HepG2 (cell line): ENCODE results near the gene RPL36AL. TPM values are rescaled to one million over a fixed set of nuclear protein-coding genes. Genes with fewer than 3 reads are reported as not detected.
A peak's percentile ranks its signal among the peaks of the same experiment; 100 is the strongest.

Experiments
- ARID4A ChIP-seq: sonication (generic); formaldehyde crosslinking; IDR thresholded peaks from 2 replicates; pipeline ENCODE4 v1.5.0; 2020; ENCODE audit warnings: mild to moderate bottlenecking, missing genetic modification reagents, borderline replicate concordance
- EEA1 ChIP-seq: sonication (generic); formaldehyde crosslinking; IDR thresholded peaks from 2 replicates; pipeline ENCODE4 v1.5.1; 2020; ENCODE audit warnings: mild to moderate bottlenecking, missing genetic modification reagents, borderline replicate concordance
- NCOR1 ChIP-seq: fragments of 200-600 bp; sonication (generic); IDR thresholded peaks from 2 replicates; pipeline ENCODE4 v1.7.0; 2017; ENCODE audit warnings: antibody characterized with exemption, low read length, borderline replicate concordance
- NFAT5 ChIP-seq: sonication (generic); formaldehyde crosslinking; IDR thresholded peaks from 2 replicates; pipeline ENCODE4 v1.4.0; 2020; ENCODE audit warnings: missing genetic modification reagents
- PAF1 ChIP-seq: IDR thresholded peaks from 2 replicates; pipeline ENCODE4 v1.6.1; 2016; ENCODE audit warnings: missing genetic modification reagents, missing compliant biosample characterization
- RFXAP ChIP-seq: sonication (generic); formaldehyde crosslinking; IDR thresholded peaks from 2 replicates; pipeline ENCODE4 v1.4.0; 2020; ENCODE audit warnings: missing genetic modification reagents, borderline replicate concordance
- SKI ChIP-seq: fragments of 450-650 bp; IDR thresholded peaks from one replicate; pipeline ENCODE4 v1.6.1; 2018; ENCODE audit warnings: mild to moderate bottlenecking; ENCODE audit not compliant: partially characterized antibody
- SRF ChIP-seq: IDR thresholded peaks from 2 replicates; pipeline ENCODE4 v1.6.1; 2011; ENCODE audit warnings: mild to moderate bottlenecking, low read depth, low read length, moderate library complexity
- XRCC5 ChIP-seq: fragments of 200-400 bp; formaldehyde crosslinking; optimal IDR thresholded peaks from 2 replicates; pipeline ENCODE3; 2017; ENCODE audit warnings: mild to moderate bottlenecking, low read length
- ZBTB7B ChIP-seq: sonication (generic); formaldehyde crosslinking; IDR thresholded peaks from 2 replicates; pipeline ENCODE4 v1.4.0; 2020; ENCODE audit warnings: missing genetic modification reagents
- ZNF598 ChIP-seq: sonication (generic); formaldehyde crosslinking; IDR thresholded peaks from 2 replicates; pipeline ENCODE4 v1.5.1; 2020; ENCODE audit warnings: mild to moderate bottlenecking, missing genetic modification reagents, borderline replicate concordance
- polyA plus RNA-seq, 8 experiments: library from polyadenylated mRNA; depleted of rRNA in 3 of 8; stranded (reverse) in 7 of 8; unstranded in 1 of 8; fragments of >200 nt; fragmentation: Illumina TruSeq in 4 of 8; extraction: Trizol in 4 of 8; gene quantifications; 2 replicates each; pipeline versions ENCODE4 v1.2.1 to v1.2.3, GENCODE V29; 2011 to 2016; ENCODE audit warnings: low read depth in 4 of 8, missing spikeins in 1 of 8, mixed read lengths in 1 of 8; ENCODE audit not compliant: insufficient read depth in 1 of 8
- total RNA-seq, 5 experiments: library from RNA; depleted of rRNA; stranded (reverse); fragments of >200 nt; fragmentation: Illumina TruSeq; extraction: Trizol; gene quantifications; 2 replicates each; pipeline ENCODE4 v1.2.3, GENCODE V29; 2016; ENCODE audit warnings: low read depth in 1 of 5
- TF ChIP-seq, protein P1 (sequence below): sonication (generic); formaldehyde crosslinking; IDR thresholded peaks from 2 replicates; pipeline ENCODE4 v1.9.0; 2021; ENCODE audit warnings: missing genetic modification reagents, borderline replicate concordance
- TF ChIP-seq, protein P2 (sequence below): sonication (generic); formaldehyde crosslinking; conservative IDR thresholded peaks from 2 replicates; pipeline ENCODE4 v1.4.0; 2020; ENCODE audit warnings: missing genetic modification reagents

The RPL36AL gene
- total and polyA plus RNA-seq, 2 of the 13 experiments (the other 11 are each of a cell fraction or from before 2014, with no cell fraction given), result 90.0 to 294 TPM

DNA sequence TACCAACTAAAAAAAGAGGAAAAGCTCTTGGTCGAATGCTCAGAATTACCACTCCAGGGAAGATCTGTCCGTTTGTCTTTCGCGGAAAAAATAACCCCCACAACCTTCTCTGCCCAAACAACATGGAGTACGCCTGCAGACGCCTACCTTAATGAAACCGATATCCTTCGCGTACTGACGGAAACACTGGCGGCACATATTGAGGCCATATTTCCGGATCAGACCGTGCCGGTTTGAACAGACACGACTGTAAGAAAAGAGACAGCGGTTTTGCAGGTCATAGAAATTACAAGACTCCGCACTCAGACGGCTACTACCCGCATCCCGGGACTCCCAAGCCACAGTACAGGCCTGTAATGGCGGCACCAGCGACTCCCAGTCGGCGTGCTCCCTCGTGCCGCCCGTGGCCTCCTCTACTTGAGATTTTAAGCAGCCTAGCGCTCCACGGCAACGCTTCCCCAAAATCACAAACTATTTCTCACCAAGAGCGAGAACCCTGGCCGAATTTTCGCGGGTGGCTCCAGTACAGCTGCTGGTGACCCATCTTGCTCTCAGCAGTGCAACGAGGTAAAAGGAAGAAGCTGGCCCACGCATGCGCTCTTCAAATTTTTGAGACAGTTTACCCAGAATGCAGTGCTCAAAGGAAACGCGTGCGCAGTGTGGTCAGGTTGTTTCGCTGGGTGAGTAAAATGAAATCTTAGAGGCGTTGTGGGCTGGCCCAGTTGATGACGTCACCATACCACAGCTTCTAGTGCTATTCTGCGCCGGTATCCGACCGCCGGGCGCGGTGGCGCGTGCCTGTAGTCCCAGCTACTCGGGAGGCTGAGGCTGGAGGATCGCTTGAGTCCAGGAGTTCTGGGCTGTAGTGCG, 34.4 kb downstream of the RPL36AL start, which contains the start of gene RPS29 (continued):
- peak; percentile 68; the same call in 1 of the 2 replicates for TF ChIP-seq ARID4A
- peak; percentile 53; the same call in 1 of the 2 replicates for TF ChIP-seq EEA1 (CRISPR knock-in tag)
- TF ChIP-seq, protein P1, sequence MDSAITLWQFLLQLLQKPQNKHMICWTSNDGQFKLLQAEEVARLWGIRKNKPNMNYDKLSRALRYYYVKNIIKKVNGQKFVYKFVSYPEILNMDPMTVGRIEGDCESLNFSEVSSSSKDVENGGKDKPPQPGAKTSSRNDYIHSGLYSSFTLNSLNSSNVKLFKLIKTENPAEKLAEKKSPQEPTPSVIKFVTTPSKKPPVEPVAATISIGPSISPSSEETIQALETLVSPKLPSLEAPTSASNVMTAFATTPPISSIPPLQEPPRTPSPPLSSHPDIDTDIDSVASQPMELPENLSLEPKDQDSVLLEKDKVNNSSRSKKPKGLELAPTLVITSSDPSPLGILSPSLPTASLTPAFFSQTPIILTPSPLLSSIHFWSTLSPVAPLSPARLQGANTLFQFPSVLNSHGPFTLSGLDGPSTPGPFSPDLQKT, result no peak
- TF ChIP-seq NFAT5, result no peak
- TF ChIP-seq NCOR1, result 0 out of 2 replicates have a peak, but pooled peaks have one; percentile 53
- TF ChIP-seq SKI, result peak; percentile 19
- TF ChIP-seq, protein P2, sequence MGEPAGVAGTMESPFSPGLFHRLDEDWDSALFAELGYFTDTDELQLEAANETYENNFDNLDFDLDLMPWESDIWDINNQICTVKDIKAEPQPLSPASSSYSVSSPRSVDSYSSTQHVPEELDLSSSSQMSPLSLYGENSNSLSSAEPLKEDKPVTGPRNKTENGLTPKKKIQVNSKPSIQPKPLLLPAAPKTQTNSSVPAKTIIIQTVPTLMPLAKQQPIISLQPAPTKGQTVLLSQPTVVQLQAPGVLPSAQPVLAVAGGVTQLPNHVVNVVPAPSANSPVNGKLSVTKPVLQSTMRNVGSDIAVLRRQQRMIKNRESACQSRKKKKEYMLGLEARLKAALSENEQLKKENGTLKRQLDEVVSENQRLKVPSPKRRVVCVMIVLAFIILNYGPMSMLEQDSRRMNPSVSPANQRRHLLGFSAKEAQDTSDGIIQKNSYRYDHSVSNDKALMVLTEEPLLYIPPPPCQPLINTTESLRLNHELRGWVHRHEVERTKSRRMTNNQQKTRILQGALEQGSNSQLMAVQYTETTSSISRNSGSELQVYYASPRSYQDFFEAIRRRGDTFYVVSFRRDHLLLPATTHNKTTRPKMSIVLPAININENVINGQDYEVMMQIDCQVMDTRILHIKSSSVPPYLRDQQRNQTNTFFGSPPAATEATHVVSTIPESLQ (CRISPR knock-in tag), result no peak
- TF ChIP-seq PAF1 (CRISPR knock-in tag), result no peak
- no peak for TF ChIP-seq SRF
- TF ChIP-seq RFXAP (CRISPR knock-in tag), result peak; percentile 73; the same call in 1 of the 2 replicates
- no peak for TF ChIP-seq XRCC5
- peak; percentile 84 for TF ChIP-seq ZBTB7B
- TF ChIP-seq ZNF598 (CRISPR knock-in tag), result no peak; the same call in 1 of the 2 replicates
